Prostate gland (tissue), 2 donors: ENCODE data around the gene AUTS2.

Experiments used
- CTCF ChIP-seq, 4 experiments: fragments of 200-600 bp in 2 of 4; fragments of 450-650 bp in 2 of 4; sonication (generic) in 2 of 4; IDR thresholded peaks; 1 replicate in 3 of 4; 2 replicates in 1 of 4; pipeline ENCODE4 v1.5.1; 2016 to 2019; ENCODE audit warnings: antibody characterized with exemption in 4 of 4, mild to moderate bottlenecking in 2 of 4, moderate library complexity in 2 of 4
- POLR2A ChIP-seq: fragments of 450-650 bp; IDR thresholded peaks from one replicate; pipeline ENCODE4 v1.6.1; 2016; ENCODE audit warnings: antibody characterized with exemption, mild to moderate bottlenecking
- POLR2AphosphoS5 ChIP-seq: sonication (generic); formaldehyde crosslinking; IDR thresholded peaks from one replicate; pipeline ENCODE4 v1.6.1; 2017; ENCODE audit warnings: antibody characterized with exemption

DNA sequence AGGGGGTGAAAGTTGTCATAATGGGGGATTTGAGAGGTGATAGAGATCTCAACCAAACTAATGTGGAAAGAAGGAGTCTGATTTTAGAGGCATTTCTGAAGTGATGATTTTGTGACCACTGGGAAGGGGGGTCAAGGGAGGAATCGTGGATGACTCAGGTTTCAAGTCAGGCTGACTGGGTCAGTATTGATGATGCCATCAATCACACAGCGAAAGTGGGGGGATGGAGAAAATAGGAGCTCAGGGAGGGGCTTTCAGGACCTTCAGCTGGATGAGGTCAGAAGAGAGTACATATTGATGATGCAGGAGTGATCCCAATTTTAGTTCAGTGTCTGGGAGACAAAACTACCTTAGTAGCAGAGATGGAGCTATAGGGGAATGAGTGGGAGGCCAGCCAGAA lies 852.5 kb downstream of the AUTS2 start:
- TF ChIP-seq CTCF (IDR thresholded peaks at IDR 0.05) (no peak), POLR2A (no peak), POLR2AphosphoS5 (no peak)
